BJ (cell line): Measurements from ENCODE around the gene NKX2-3. TPM values are rescaled to one million over a fixed set of nuclear protein-coding genes. Genes with fewer than 3 reads are reported as not detected.

Source experiments
- CTCF ChIA-PET: fragments of 350-600 bp; formaldehyde crosslinking; extraction: SDS; loops from one replicate; lab custom pipeline; 2021; ENCODE audit warnings: antibody characterized with exemption, inconsistent platforms; lab: Yijun Ruan, JAX
- POLR2A ChIA-PET: fragments of 300-600 bp; sonication (Branson Sonifier 250); formaldehyde crosslinking; extraction: SDS; loops from one replicate; lab custom pipeline; 2021; ENCODE audit warnings: antibody characterized with exemption; lab: Charles Lee
- DNase-seq: peaks from one replicate; pipeline ENCODE4 v3.0.0-alpha.2; 2011; ENCODE audit warnings: low read depth
- H3K27me3 ChIP-seq: 2 replicates; pipeline ENCODE4 v1.6.0; 2011; ENCODE audit warnings: low read length; ENCODE audit not compliant: control insufficient read depth, insufficient read depth
- H3K36me3 ChIP-seq: 2 replicates; pipeline ENCODE4 v1.5.1; 2011; ENCODE audit warnings: low read length; ENCODE audit not compliant: control insufficient read depth, insufficient read depth
- H3K4me3 ChIP-seq: 2 replicates; pipeline ENCODE4 v1.5.1; 2011; ENCODE audit warnings: low read depth, mild to moderate bottlenecking, control low read depth, low read length
- CTCF ChIP-seq: IDR thresholded peaks from 2 replicates; pipeline ENCODE4 v1.5.1; 2011; ENCODE audit warnings: low read depth, mild to moderate bottlenecking, control low read depth, inconsistent platforms, low read length, moderate library complexity; ENCODE audit not compliant: insufficient read depth
- polyA plus RNA-seq: library from polyadenylated mRNA; depleted of rRNA; stranded (reverse); fragments of >200 nt; gene quantifications from 2 replicates; pipeline ENCODE4 v1.2.3, GENCODE V29; 2011

The NKX2-3 gene
- polyA plus RNA-seq, 1 experiment, result not detected

- no peak for TF ChIP-seq CTCF
- ChIA-PET CTCF (no interaction called here), POLR2A (no interaction called here)
- DNase-seq, result no peak
- H3K36me3 ChIP-seq, result no peaks in the 10 kb centered on the region
- H3K4me3 ChIP-seq, result no peak overlapping the region
- H3K27me3 ChIP-seq, result peaks cover 88% of the 10 kb centered on the region
These were observed 1.6 kb upstream of the NKX2-3 start for GRCh38 chr10:99531026-99531695.

- no peak for DNase-seq
- H3K36me3 ChIP-seq, result no peaks in the 10 kb centered on the region
- ChIA-PET CTCF (no interaction called here), POLR2A (no interaction called here)
- H3K27me3 ChIP-seq, result peaks cover 88% of the 10 kb centered on the region
- no peak overlapping the region for H3K4me3 ChIP-seq
- no peak for TF ChIP-seq CTCF
These were observed 797 bp upstream of the NKX2-3 start for GRCh38 chr10:99531696-99532593.

- POLR2A ChIA-PET, result no interaction called here
- no peak for DNase-seq
- H3K4me3 ChIP-seq, result no peak overlapping the region
- CTCF ChIA-PET, result interaction anchor here (1.0 to 1.2 kb wide), 2 partner anchors 10 to 83 kb away, joined by 3 read pairs; no protein-coding TSS in a partner anchor
- H3K36me3 ChIP-seq, result no peaks in the 10 kb centered on the region
- peaks cover 86% of the 10 kb centered on the region for H3K27me3 ChIP-seq
- no peak for TF ChIP-seq CTCF
These were observed 1.0 kb downstream of the NKX2-3 start for GRCh38 chr10:99533496-99534449.

GRCh38 chr10:99534450-99534938, 1.8 kb downstream of the NKX2-3 start:
- Histone ChIP-seq H3K36me3 (no peaks in the 10 kb centered on the region), H3K27me3 (peaks cover 89% of the 10 kb centered on the region), H3K4me3 (no peak overlapping the region)
- TF ChIP-seq CTCF, result no peak
- DNase-seq, result no peak
- ChIA-PET CTCF (interaction anchor here (0.7 to 1.2 kb wide), 3 partner anchors 26 to 75 kb away, joined by 3 read pairs; no protein-coding TSS in a partner anchor), POLR2A (no interaction called here)
